Neural cell (in vitro differentiated cells): Measurements from ENCODE around the gene SPX. TPM values are rescaled to one million over a fixed set of nuclear protein-coding genes. Genes with fewer than 3 reads are reported as not detected.

Experiments
- H2AFZ ChIP-seq: fragments of 200-600, 300-800 bp; sonication (generic), shearing (Covaris generic); 2 replicates; pipeline ENCODE4 v1.6.0; 2014; ENCODE audit warnings: low read depth, mild to moderate bottlenecking, antibody characterized with exemption, low read length, moderate library complexity
- H3F3A ChIP-seq: fragments of 200-600 bp; shearing (Covaris generic); 2 replicates; pipeline ENCODE4 v1.6.1; 2016; ENCODE audit warnings: mild to moderate bottlenecking, moderate library complexity, mixed read lengths, antibody characterized with exemption, low read length; ENCODE audit not compliant: insufficient read depth, poor library complexity, severe bottlenecking
- H3K27ac ChIP-seq: fragments of 200-600, 300-800 bp; sonication (generic), shearing (Covaris generic); 2 replicates; pipeline ENCODE4 v1.5.1; 2014; ENCODE audit warnings: mild to moderate bottlenecking, low read length, moderate library complexity
- H3K27me3 ChIP-seq: fragments of 300-800, 200-600 bp; sonication (generic), shearing (Covaris generic); 2 replicates; pipeline ENCODE4 v1.6.0; 2014; ENCODE audit warnings: mild to moderate bottlenecking, low read depth, low read length, moderate library complexity; ENCODE audit not compliant: insufficient read depth
- H3K36me3 ChIP-seq: fragments of 300-800, 200-600 bp; sonication (generic), shearing (Covaris generic); 2 replicates; pipeline ENCODE4 v1.5.1; 2014; ENCODE audit warnings: mild to moderate bottlenecking, antibody characterized with exemption, low read length, moderate library complexity; ENCODE audit not compliant: insufficient read depth
- H3K4me2 ChIP-seq: fragments of 300-800, 200-600 bp; sonication (generic), shearing (Covaris generic); 2 replicates; pipeline ENCODE4 v1.6.0; 2014; ENCODE audit warnings: mild to moderate bottlenecking, low read length
- H3K4me3 ChIP-seq: fragments of 300-800, 200-600 bp; sonication (generic), shearing (Covaris generic); 2 replicates; pipeline ENCODE4 v1.5.1; 2014; ENCODE audit warnings: mild to moderate bottlenecking, low read length, moderate library complexity
- H3K79me2 ChIP-seq: fragments of 200-600 bp; shearing (Covaris generic); replicated peaks from 2 replicates; pipeline ENCODE4 v1.6.0; 2014; ENCODE audit warnings: mild to moderate bottlenecking, low read length, moderate library complexity; ENCODE audit not compliant: insufficient read depth
- H3K9ac ChIP-seq: fragments of 300-800, 200-600 bp; sonication (generic), shearing (Covaris generic); 2 replicates; pipeline ENCODE4 v1.6.1; 2016; ENCODE audit warnings: mild to moderate bottlenecking, low read length, mixed read lengths
- H3K9me2 ChIP-seq: fragments of 200-600 bp; shearing (Covaris generic); 2 replicates; pipeline ENCODE4 v1.6.1; 2016; ENCODE audit warnings: mild to moderate bottlenecking, low read length, mixed read lengths; ENCODE audit not compliant: insufficient read depth
- H3K9me3 ChIP-seq: fragments of 200-600, 300-800 bp; sonication (generic), shearing (Covaris generic); 2 replicates; pipeline ENCODE4 v1.6.1; 2016; ENCODE audit warnings: mild to moderate bottlenecking, mixed run types, low read length, moderate library complexity, mixed read lengths
- H4K20me1 ChIP-seq: fragments of 200-600 bp; shearing (Covaris generic); 2 replicates; pipeline ENCODE4 v1.6.1; 2016; ENCODE audit warnings: mild to moderate bottlenecking, mixed run types; ENCODE audit not compliant: insufficient read depth
- CTCF ChIP-seq: fragments of 450-650 bp; IDR thresholded peaks from 2 replicates; pipeline ENCODE4 v1.5.1; 2014; ENCODE audit warnings: antibody characterized with exemption, mild to moderate bottlenecking, moderate library complexity; ENCODE audit not compliant: poor library complexity, severe bottlenecking
- EP300 ChIP-seq: fragments of 450-650 bp; conservative IDR thresholded peaks from 2 replicates; pipeline ENCODE4 v1.6.1; 2014; ENCODE audit warnings: antibody characterized with exemption, mild to moderate bottlenecking, moderate library complexity; ENCODE audit not compliant: poor library complexity, severe bottlenecking
- EZH2 ChIP-seq: fragments of 200-600, 300-800 bp; shearing (Covaris generic), sonication (generic); IDR thresholded peaks from 2 replicates; pipeline ENCODE4 v1.6.1; 2014; ENCODE audit warnings: antibody characterized with exemption, low read length, borderline replicate concordance, mild to moderate bottlenecking; ENCODE audit not compliant: insufficient read depth, poor library complexity, severe bottlenecking
- MXI1 ChIP-seq: fragments of 450-650 bp; conservative IDR thresholded peaks from 2 replicates; pipeline ENCODE4 v1.6.1; 2014; ENCODE audit warnings: antibody characterized with exemption, mild to moderate bottlenecking; ENCODE audit not compliant: poor library complexity, severe bottlenecking
- POLR2AphosphoS5 ChIP-seq: IDR thresholded peaks from 2 replicates; pipeline ENCODE4 v1.6.1; 2012
- RAD21 ChIP-seq: fragments of 450-650 bp; conservative IDR thresholded peaks from 2 replicates; pipeline ENCODE4 v1.6.1; 2014; ENCODE audit warnings: antibody characterized with exemption, mild to moderate bottlenecking, moderate library complexity
- SMC3 ChIP-seq: fragments of 450-650 bp; conservative IDR thresholded peaks from 2 replicates; pipeline ENCODE4 v1.6.1; 2014; ENCODE audit warnings: antibody characterized with exemption, mild to moderate bottlenecking, moderate library complexity; ENCODE audit not compliant: poor library complexity
- TAF1 ChIP-seq: IDR thresholded peaks from 2 replicates; pipeline ENCODE4 v1.6.1; 2012; ENCODE audit warnings: low read depth
- polyA plus RNA-seq: library from polyadenylated mRNA; depleted of rRNA; stranded (reverse); fragments of >200 nt; gene quantifications from 2 replicates; pipeline ENCODE4 v1.2.3, GENCODE V29; 2014
- TF ChIP-seq, protein P1 (sequence below): IDR thresholded peaks from 2 replicates; pipeline ENCODE4 v1.6.1; 2012; ENCODE audit warnings: borderline replicate concordance

Gene SPX
- polyA plus RNA-seq, 1 donor from 2014 or later, result not detected

- TF ChIP-seq EZH2 (no peak), MXI1 (no peak), SMC3 (no peak), RAD21 (no peak), TAF1 (no peak), EP300 (no peak)
- TF ChIP-seq, protein P1, sequence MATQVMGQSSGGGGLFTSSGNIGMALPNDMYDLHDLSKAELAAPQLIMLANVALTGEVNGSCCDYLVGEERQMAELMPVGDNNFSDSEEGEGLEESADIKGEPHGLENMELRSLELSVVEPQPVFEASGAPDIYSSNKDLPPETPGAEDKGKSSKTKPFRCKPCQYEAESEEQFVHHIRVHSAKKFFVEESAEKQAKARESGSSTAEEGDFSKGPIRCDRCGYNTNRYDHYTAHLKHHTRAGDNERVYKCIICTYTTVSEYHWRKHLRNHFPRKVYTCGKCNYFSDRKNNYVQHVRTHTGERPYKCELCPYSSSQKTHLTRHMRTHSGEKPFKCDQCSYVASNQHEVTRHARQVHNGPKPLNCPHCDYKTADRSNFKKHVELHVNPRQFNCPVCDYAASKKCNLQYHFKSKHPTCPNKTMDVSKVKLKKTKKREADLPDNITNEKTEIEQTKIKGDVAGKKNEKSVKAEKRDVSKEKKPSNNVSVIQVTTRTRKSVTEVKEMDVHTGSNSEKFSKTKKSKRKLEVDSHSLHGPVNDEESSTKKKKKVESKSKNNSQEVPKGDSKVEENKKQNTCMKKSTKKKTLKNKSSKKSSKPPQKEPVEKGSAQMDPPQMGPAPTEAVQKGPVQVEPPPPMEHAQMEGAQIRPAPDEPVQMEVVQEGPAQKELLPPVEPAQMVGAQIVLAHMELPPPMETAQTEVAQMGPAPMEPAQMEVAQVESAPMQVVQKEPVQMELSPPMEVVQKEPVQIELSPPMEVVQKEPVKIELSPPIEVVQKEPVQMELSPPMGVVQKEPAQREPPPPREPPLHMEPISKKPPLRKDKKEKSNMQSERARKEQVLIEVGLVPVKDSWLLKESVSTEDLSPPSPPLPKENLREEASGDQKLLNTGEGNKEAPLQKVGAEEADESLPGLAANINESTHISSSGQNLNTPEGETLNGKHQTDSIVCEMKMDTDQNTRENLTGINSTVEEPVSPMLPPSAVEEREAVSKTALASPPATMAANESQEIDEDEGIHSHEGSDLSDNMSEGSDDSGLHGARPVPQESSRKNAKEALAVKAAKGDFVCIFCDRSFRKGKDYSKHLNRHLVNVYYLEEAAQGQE, result no peak
- H3K27me3 ChIP-seq, result no peaks in the 10 kb centered on the region
- H4K20me1 ChIP-seq, result no peaks in the 10 kb centered on the region
- H3K9me3 ChIP-seq, result no peaks in the 10 kb centered on the region
- H2AFZ ChIP-seq, result no peak overlapping the region
- no peaks in the 10 kb centered on the region for H3K9me2 ChIP-seq
- no peaks in the 10 kb centered on the region for H3F3A ChIP-seq
- no peak overlapping the region for H3K9ac ChIP-seq
- no peak overlapping the region for H3K4me2 ChIP-seq
- peaks cover 12% of the 10 kb centered on the region for H3K36me3 ChIP-seq
- no peak overlapping the region for H3K27ac ChIP-seq
- H3K79me2 ChIP-seq, result no peaks in the 10 kb centered on the region
- H3K4me3 ChIP-seq, result no peak overlapping the region
Measured at GRCh38 chr12:21478756-21479455, 47.2 kb upstream of the SPX start.

- no peaks in the 10 kb centered on the region for H3F3A ChIP-seq
- H3K27ac ChIP-seq, result no peak overlapping the region
Measured at GRCh38 chr12:21483531-21483930, 42.6 kb upstream of the SPX start.

More at GRCh38 chr12:21483531-21483930, 42.6 kb upstream of the SPX start:
- Histone ChIP-seq H3K79me2 (no peaks in the 10 kb centered on the region), H2AFZ (no peak overlapping the region), H3K9ac (no peak overlapping the region), H3K9me3 (no peaks in the 10 kb centered on the region), H3K27me3 (no peaks in the 10 kb centered on the region), H4K20me1 (no peaks in the 10 kb centered on the region), H3K4me3 (no peak overlapping the region), H3K36me3 (peaks cover 10% of the 10 kb centered on the region), H3K4me2 (no peak overlapping the region), H3K9me2 (no peaks in the 10 kb centered on the region)
- TF ChIP-seq CTCF (no peak), POLR2AphosphoS5 (no peak), EZH2 (no peak), MXI1 (no peak), RAD21 (no peak), TAF1 (no peak), SMC3 (no peak), EP300 (no peak)
- TF ChIP-seq, protein P1, result no peak
